Stimulated activated CD4-positive, alpha-beta T cell treated with anti-CD3 and anti-CD28 coated beads, Interleukin-1b, Interleukin-23, amount 100 ng/mL, for 4 hours (primary cell): ENCODE data around the gene TAMM41.
"Not testable (repeated sequence)": the region's sequence is repeated elsewhere in the genome, so short reads cannot be mapped to it uniquely, and the experiment has no call there.

Experiments used
- DNase-seq, 2 donors: peaks; one replicate each; pipeline ENCODE4 v3.0.0-alpha.2; 2020; ENCODE audit warnings: low read depth in 2 of 2

The TAMM41 gene

GRCh38 chr3:11764931-11765363 is 81.7 kb downstream of the TAMM41 start:
- DNase-seq: no peak

GRCh38 chr3:11759996-11760395 is 86.7 kb downstream of the TAMM41 start:
- DNase-seq: no peak

GRCh38 chr3:11757929-11758328 is 88.8 kb downstream of the TAMM41 start:
- DNase-seq: no peak

GRCh38 chr3:11757441-11757875 is 89.2 kb downstream of the TAMM41 start:
- no peak for DNase-seq

- no peak for DNase-seq
These were observed 91.4 kb downstream of the TAMM41 start for GRCh38 chr3:11755276-11755675.

- not testable (repeated sequence) for DNase-seq
These were observed 94.4 kb downstream of the TAMM41 start for GRCh38 chr3:11752254-11752653.

- DNase-seq: not testable (repeated sequence)
These were observed 98.4 kb downstream of the TAMM41 start for GRCh38 chr3:11748306-11748705.
